ENCODE results near the gene CLDN3. TPM values are rescaled to one million over a fixed set of nuclear protein-coding genes. Genes with fewer than 3 reads are reported as not detected.
A peak's percentile ranks its signal among the peaks of the same experiment; 100 is the strongest.
"Not testable (repeated sequence)": the region's sequence is repeated elsewhere in the genome, so short reads cannot be mapped to it uniquely, and the experiment has no call there.

The CLDN3 gene, protein sequence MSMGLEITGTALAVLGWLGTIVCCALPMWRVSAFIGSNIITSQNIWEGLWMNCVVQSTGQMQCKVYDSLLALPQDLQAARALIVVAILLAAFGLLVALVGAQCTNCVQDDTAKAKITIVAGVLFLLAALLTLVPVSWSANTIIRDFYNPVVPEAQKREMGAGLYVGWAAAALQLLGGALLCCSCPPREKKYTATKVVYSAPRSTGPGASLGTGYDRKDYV
- total RNA-seq = 1.4 and 1.5 TPM in 2 replicates

DNA sequence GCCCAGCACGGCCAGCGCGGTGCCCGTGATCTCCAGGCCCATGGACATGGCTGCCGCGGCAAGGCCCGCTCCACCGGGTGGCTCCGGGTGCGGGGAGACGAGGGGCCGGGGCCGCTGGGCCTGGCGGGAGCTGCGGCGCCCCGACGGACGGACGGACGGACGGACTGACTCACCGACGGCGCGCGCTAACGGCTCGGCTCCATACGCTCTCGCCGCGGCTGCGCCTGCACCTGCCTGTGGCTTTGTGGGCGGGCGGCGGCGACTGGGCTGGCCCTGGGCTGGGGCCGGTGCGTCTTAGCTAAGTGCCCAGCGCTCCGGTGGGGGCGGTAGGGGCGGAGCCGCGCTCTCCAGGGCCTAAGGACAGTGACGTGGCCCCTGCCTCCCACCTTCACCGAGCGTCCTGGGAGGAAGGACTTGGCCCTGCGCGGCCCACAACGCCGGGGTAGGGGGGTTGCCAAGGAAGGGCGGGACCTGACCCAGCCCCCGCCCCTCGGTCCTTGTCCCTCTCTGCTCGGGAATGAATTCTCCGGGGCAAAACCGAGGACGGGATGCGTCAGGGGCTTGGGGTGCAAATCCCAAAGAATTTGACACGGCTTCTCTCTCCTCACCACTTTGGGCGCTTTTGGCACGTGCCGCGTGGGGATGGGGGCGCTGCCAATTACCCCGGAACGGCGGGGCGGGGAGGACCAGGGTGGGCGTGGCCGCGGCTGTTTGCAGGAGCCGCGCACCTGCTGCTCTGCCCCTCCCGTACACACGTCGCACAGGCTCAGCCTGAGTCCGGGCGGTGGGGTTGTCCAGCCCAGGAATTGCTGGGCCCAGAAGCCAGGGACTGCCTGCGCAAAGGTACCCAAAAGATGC, at the start of gene CLDN3:
Gene CLDN3 (minus strand): TSS at position 269 of the 858 bp plus-strand sequence. CDS start 221 bp downstream, at position 48.
- peak; percentile 49 for DNase-seq

DNA sequence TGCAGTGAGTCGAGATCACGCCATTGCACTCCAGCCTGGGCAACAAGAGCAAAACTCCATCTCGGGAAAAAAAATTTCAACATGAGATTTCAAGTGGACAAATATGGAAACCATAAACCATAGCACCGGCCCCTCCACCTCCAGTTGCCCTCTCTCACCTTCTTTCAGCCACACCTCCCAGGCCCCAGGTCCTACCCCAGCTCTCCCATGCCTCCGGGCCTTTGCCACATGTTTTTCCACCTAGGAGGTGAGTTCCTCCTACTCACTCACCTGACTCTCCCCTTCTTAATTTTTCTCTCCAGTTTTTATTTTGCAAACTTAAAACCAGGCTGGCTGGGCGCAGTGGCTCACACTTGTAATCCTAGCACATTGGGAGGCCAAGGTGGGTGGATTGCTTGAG, 47.1 kb upstream of the CLDN3 start:
- DNase-seq = no peak

DNA sequence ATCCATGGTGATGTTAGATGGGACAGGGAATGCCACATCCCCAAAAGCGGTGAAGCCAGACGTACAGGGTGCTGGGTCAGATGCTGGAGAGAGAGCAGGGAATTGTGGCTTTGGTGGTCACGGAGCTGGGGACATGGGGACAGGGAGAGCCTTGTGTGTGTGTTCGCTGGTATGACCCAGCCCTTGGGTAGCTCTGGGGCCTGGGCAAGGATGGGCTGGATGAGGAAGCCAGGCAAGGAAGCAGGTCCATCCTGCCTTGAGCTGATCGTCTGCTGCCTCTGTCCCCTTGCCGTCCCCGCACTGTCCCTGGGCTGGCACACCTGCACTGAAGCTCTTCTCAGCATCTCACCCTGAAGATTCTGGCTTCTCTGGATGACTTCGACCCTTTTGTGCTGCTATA, 45.4 kb upstream of the CLDN3 start:
- DNase-seq = no peak

DNA sequence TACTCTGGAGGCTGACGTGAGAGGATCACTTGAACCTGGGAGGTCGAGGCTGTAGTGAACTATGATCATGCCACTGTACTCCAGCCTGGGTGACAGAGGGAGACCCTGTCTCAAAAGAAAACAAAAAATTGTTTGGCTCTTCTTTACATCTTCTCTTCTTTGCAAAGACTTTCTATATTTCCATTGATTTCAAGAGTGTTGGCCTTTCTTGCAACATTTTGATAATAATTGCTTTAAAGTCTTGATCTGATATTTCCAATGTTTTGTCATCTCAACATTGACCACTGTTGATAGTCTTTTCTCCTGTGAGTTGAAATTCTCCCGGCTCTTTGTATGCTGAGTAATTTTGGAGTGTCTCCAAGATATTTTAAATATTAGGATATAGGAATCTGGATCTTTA, 42.9 kb upstream of the CLDN3 start:
- DNase-seq = no peak

DNA sequence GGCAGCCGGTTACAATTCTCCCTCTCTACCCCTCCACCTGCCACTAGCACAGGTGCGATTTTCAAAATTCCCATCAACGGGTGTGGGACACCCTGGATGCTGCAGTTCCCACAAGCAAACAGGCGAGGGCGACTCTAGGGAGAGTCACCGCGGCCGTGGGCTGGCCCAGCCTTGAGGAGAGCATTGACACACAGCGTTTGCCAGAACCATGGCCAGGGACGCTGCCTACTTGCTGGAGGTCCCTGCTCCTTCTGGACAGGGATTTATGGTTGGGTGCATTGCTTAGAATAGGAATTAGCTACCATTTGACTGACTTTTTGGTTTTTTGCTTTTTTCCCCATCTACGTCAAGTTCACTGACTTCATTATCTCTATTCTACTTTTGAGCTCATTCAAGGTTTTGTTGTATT, 41.7 kb upstream of the CLDN3 start:
- DNase-seq = peak; percentile 77

DNA sequence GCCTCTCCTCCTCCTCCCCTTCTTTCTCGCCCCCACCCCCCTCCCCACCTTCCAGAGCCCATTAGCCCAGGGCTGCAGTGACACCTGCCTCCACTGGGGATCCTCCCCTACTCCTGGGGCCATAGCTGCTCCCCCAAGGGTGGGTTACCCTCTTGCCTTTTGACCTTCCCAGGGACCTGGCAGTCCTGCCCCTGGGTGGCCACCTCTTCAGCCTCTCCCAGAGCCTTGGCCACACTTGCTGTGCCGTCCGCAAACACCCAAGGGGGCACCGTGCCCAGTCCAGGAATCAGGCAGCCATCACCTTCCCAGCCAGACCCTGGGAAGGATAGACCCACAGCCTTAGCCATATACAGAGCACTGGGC, 40.9 kb upstream of the CLDN3 start:
- DNase-seq = no peak

DNA sequence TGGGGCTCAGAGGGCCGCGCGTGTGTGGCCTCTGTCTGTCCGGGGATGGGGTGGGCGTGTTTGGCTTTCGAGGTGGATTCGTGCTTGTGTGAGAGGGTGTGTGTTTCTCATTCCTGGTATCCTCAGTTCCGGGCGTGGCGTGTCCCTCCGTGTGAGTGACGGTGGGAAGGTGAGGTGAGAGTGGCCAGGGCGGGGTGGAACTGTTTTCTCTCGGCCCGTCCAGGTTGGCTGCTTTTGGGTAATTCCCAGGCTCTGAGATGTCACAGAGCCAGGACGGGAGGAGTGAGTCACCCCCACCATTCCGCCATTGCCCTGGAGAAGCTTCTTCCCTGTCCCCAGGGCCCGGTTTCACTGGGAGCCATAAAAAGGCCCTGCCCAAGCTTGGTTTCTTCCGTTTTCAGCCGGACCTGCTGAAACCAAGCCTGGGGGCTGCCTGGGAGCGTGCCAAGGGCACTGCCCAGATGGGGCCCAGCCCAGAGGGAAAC, 39.4 kb upstream of the CLDN3 start:
- DNase-seq = no peak

DNA sequence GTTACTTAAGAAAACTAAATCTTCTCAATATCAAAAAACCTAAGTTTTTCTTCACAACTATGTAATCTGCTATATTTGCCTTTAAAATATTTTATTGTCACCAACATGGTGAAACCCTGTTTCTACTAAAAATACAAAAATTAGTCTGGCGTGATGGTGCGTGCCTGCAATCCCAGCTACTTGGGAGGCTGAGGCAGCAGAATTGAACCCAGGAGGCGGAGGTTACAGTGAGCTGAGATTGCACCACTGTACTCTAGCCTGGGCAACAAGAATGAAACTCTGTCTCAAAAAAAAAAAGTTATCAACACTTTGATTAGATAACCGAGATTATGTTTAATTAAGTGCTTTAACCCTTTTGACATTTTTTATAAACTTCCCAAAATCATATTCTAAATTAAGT, 32.4 kb upstream of the CLDN3 start:
- no peak for DNase-seq

DNA sequence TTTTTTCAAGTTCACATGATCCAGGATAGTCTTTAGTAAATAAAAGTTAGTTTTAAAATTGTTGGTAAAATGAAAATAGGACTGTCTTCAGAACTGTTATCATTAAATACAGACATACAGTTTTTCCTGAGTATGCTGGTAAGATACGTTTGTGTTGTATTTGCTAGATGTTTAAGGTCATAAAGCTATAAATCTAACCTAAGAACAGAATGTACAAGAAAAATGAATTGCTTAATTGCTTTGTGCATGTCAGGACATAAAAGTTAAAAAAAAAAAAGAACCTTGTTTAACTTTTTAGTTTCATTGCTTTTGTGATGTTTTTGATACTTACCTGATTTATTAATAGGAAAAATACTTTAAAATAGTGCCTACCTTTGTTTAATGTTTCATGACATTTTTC, 31.5 kb upstream of the CLDN3 start:
- no peak for DNase-seq

DNA sequence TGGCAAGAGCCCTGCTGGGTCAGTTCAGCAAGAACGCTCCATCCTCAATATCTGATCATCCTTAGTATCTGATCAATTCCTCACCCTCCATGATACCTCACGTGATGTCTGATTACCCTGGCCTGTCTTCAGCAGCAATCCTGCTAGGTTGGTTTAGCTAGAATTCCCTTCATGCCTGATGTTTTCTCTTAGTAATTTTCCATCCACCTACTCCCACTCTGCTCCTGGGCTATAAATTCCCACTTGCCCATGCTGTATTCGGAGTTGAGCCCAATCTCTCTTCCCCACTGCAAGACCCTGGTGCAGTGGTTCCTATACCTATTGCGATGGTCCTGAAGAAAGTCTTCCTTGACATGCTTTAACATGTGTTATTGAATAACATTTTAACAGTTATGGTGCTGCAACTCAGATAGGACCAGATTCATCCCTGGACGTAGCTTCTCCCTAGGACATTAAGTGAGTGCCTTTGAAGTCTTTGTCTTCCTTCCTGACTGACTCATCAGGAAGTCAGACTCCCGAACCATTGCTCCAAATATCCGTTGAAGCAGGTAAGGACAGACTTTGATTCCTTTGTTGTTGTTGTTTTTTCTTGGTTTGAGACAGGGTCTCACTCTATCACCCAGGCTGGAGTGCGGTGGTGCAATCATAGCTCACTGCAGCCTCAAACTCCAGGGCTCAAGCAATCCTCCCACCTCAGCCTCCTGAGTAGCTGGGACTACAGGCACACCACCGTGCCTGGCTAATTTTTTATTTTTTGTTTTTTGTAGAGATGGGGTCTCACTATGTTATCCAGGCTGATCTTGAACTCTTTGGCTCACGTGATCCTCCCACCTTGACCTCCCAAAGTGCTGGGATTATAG, 29.4 kb upstream of the CLDN3 start:
- peak; percentile 30 for DNase-seq

DNA sequence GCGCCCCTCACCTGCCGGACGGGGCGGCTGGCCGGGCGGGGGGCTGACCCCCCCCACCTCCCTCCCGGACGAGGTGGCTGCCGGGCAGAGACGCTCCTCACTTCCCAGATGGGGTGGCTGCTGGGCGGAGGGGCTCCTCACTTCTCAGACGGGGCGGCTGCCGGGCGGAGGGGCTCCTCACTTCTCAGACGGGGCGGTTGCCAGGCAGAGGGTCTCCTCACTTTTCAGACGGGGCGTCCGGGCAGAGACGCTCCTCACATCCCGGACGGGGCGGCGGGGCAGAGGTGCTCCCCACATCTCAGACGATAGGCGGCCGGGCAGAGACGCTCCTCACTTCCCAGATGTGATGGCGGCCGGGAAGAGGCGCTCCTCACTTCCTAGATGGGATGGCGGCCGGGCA, 27.1 kb upstream of the CLDN3 start:
- not testable (repeated sequence) for DNase-seq

DNA sequence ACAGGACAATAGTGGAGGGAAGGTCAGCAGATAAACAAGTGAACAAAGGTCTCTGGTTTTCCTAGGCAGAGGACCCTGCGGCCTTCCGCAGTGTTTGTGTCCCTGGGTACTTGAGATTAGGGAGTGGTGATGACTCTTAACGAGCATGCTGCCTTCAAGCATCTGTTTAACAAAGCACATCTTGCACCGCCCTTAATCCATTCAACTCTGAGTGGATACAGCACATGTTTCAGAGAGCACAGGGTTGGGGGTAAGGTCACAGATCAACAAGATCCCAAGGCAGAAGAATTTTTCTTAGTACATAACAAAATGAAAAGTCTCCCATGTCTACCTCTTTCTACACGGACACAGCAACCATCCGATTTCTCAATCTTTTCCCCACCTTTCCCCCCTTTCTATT, 26.6 kb upstream of the CLDN3 start:
- not testable (repeated sequence) for DNase-seq

DNA sequence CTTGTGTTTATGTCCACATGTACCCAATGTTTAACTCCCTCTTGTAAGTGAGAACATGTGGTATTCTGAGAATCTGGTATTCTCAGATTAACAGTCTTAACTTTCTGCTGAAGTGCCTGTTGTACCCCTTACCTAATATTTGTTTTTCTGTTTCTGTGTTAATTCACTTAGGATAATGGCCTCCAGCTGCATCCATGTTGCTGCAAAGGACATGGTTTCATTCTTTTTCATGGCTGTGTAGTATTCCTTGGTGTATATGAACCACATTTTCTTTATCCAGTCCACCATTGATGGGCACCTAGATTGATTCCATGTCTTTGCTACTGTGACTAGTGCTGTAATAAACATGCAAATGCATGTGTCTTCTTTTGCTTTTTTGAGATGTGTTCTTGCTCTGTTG, 25.1 kb upstream of the CLDN3 start:
- DNase-seq = not testable (repeated sequence)

DNA sequence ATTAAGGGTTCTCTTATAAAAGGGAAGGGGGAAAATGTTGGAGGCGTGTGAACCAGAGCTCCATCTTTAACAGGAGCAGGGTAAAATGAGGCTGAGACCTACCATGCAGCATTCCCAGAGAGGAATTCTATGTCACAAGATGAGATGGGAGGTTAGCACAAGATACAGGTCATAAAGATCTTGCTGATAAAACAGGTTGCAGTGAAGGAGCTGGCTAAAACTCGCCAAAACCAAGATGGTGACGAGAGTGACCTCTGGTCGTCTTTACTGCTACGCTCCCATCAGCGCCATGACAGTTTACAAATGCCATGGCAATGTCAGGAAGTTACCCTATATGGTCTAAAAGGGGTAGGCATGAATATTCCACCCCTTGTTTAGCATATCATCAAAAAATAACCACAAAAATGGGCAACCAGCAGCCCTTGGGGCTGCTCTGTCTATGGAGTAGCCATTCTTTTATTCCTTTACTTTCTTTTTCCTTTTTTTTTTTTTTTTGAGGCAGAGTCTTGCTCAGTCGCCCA, 21.2 kb upstream of the CLDN3 start:
- DNase-seq = not testable (repeated sequence)

DNA sequence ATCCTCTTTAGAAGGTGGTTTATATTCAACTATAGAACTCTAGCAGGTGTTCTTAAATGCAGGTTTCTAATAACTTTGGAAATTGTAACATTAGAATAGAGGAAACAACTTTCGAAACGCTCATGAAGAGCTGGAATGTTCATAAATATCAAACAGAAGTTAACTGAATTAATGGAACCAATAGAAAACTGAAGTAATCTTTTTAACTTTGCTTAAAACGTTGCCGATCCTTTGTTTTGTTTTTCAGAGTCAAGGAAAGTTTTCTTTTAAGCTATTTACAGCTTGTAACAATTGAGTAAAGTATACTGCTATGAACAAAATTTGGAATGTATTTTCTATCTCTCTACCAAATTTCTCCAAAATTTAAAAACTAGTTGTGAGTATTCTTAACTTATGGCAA, 19.0 kb upstream of the CLDN3 start:
- DNase-seq = no peak

DNA sequence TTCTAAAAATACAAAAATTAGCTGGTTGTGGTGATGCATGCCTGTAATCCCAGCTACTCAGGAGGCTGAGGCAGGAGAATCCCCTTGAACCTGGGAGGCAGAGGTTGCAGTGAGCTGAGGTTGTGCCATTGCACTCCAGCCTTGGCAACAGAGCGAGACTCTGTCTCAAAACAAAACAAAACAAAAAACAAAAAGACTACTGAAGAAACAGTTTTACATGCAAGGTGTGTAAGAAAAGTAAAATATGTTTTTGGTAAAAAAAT, 17.6 kb upstream of the CLDN3 start:
- DNase-seq = not testable (repeated sequence)

DNA sequence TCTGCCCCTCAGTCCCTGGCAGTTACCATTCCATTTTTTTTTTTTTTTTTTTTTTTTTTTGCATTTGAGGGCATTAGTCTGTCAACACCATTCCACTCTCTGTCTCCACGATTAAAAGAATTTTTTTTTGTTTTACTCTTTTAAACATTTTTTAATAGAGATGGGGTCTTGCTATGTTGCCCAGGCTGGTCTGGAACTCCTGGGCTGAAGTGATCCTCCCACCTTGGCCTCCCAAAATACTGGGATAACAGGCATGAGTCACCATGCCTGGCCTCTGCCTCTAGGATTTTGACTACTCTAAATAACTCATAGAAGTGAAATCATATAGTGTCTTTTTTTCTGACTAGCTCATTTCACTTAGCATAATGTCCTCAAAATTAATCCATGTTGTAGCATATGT, 16.5 kb upstream of the CLDN3 start:
- no peak for DNase-seq

DNA sequence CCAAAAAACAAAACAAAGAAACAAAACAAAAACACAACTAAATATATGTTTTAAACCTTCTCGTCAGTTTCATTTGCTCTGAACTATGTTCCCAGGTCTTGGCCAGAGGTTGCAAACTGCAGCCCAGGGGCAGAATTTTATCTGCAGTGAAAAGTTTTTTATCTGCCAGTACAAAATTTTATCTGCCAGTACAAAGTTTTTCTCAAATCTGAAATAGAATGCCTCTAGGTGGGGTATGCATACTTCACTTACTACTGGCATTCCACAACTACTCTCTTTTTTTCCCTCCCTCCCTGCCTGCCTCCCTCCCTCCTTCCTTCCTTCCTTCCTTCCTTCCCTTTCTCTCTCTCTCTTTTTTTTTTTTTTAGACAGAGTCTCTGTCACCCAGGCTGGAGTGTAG, 9.4 kb upstream of the CLDN3 start:
- DNase-seq = no peak

DNA sequence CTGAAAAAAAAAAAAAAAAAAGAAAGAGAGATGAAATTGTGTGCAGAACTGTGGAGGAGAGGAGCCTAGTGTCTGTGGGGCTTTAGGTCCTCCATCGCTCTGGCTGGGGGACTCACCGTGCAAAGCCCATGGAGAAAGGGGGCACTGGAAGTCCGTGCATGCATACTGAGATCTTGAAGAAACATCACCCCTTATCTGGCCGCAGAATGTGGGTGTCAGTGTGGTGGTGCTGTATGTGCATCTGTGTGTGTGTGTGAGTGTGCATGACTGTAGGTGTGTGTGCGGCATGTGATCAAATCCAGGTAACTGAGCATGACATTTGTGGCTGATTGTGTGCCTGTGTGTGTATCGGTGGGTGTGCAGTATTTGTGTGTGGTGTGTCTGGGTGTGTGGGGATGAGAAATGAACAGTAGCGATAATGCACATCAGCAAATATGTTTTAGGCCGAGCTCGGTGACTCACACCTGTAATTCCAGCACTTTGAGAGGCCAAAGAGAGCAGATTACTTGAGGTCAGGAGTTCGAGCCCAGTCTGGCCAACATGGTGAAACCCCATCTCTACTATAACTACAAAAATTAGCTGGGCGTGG, 8.8 kb upstream of the CLDN3 start:
- no peak for DNase-seq

DNA sequence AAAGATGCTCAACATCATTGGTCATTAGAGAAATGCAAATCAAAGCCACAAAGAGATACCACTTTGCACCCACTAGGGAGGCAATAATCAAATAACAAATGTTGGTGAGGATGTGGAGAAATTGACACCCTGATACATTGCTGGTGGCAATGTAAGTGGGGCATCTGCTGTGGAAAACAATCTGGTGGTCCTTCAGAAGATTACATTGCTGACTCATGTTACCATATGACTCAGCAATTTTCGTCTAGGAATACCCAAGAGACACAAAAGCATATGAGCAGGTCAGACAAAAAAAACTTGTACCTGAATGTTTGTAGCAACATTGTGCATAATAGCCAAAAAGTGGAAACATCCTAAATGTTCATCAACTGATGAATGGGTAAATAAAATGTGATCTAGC, 4.9 kb upstream of the CLDN3 start:
- DNase-seq = peak; percentile 35

DNA sequence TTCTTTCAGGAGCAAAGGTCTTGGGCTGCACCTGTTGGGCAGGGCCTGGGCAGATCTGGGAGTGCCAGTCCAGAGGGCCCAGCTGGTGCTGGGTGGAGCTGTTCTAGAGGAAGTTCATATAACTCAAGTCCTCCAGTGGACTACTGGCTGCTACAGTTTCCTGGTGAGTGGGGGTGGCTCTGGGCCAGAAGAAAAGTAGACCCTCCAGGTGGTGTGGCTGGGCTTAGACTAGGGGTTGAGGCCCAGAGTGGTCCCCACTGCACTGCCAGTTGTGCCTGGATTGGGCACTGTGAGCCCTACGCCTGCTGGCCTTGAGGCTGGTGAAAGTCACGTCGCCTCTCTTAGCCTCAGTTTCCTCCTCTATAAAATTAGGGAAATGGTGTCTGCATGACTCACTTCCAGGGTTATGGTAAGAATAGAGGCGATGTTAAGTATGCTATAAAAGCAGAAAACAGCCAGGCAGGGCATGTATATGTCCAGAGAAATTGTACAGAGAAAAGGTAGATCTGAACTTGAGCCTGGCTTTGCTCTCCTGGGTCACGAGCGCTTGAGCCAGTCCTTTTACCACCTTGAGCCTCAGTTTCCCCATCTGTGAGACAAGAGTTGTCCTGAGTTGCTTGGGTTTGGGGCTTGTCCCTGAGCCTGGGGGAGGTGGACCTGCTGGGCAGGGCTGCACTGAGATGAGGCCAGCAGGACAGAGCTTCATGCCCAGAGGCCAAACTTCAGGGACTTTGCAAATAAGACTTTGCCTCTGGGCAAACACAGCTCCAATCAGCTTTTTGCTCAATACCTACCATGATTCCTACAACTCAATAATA, 3.8 kb upstream of the CLDN3 start:
- peak; percentile 81 for DNase-seq
